WI38 (cell line): ENCODE results near the gene CPNE5.

Experiments used
- H3K4me3 ChIP-seq: 2 replicates; pipeline ENCODE4 v1.5.1; 2011; ENCODE audit warnings: low read depth, mild to moderate bottlenecking, control low read depth, low read length
- TF ChIP-seq, protein P1 (sequence below): IDR thresholded peaks from 2 replicates; pipeline ENCODE4 v1.5.1; 2012; ENCODE audit warnings: low read depth, mild to moderate bottlenecking, control low read depth, low read length

The CPNE5 gene

DNA sequence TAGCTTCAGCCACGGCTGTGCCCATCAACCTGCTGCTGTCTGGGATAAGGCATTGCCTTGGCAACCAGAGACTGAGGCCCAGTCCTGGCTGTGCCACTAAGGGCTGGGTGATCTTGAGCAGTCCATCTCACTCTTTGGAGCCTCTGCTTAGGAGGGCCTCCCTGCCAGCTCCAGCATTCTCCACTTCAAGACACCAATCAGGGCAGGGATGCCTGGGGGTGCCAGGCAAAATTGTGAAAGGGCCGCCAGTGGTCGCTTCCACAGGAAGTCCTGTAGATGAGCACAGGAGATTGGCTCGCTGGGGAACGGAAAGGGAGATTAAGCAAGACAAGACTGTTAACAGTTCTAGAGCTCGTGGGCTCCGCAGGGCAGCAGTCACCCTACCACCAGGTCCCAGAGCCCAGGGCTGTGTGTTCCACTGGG, 141.8 kb downstream of the CPNE5 start, which contains the start of gene RAB44:
Gene RAB44 (plus strand): TSS at position 346 of the 423 bp plus-strand sequence. CDS start 6,410 bp downstream, outside the sequence.
- no peak within 1 kb of the TSS for H3K4me3 ChIP-seq
- TF ChIP-seq, protein P1, sequence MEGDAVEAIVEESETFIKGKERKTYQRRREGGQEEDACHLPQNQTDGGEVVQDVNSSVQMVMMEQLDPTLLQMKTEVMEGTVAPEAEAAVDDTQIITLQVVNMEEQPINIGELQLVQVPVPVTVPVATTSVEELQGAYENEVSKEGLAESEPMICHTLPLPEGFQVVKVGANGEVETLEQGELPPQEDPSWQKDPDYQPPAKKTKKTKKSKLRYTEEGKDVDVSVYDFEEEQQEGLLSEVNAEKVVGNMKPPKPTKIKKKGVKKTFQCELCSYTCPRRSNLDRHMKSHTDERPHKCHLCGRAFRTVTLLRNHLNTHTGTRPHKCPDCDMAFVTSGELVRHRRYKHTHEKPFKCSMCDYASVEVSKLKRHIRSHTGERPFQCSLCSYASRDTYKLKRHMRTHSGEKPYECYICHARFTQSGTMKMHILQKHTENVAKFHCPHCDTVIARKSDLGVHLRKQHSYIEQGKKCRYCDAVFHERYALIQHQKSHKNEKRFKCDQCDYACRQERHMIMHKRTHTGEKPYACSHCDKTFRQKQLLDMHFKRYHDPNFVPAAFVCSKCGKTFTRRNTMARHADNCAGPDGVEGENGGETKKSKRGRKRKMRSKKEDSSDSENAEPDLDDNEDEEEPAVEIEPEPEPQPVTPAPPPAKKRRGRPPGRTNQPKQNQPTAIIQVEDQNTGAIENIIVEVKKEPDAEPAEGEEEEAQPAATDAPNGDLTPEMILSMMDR = no peak

DNA sequence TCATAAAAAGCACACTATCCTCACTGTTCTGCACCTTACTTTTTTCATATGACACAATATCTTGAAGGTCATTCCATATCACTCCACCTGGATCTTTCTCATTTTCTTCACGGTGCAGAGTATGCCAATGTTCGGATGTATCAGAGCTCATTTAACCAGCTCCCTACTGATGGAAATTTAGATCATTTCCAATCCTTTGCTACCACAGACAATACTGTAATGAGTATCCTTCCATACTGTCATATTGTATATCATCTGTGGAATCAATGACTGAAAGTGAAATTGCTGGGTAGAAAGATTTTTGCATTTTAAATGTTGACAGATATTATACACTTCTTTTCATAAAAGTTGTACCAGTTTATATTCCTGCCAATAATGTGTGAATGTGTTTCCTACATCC, 143.8 kb downstream of the CPNE5 start:
- TF ChIP-seq, protein P1 = no peak

DNA sequence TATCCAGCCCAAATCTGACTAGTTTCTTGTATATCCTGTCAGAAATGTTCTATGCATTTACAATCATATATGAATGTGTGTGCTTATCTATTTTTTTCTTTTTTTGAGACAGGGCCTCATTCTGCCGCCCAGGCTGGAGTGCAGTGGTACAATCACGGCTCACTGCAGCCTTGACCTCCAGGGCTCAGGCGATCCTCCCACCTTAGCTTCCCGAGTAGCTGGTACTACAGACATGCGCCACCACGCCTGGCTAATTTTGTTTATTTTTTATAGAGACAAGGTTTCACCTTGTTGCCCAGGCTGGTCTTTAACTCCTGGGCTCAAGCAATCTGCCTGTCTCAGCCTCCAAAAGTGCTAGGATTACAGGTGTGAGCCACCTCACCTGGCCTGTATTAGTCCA, 144.6 kb downstream of the CPNE5 start:
- no peak overlapping the region for H3K4me3 ChIP-seq
- TF ChIP-seq, protein P1 = no peak

More for the DNA sequence above, 143.8 kb downstream of the CPNE5 start:
- no peak overlapping the region for H3K4me3 ChIP-seq

DNA sequence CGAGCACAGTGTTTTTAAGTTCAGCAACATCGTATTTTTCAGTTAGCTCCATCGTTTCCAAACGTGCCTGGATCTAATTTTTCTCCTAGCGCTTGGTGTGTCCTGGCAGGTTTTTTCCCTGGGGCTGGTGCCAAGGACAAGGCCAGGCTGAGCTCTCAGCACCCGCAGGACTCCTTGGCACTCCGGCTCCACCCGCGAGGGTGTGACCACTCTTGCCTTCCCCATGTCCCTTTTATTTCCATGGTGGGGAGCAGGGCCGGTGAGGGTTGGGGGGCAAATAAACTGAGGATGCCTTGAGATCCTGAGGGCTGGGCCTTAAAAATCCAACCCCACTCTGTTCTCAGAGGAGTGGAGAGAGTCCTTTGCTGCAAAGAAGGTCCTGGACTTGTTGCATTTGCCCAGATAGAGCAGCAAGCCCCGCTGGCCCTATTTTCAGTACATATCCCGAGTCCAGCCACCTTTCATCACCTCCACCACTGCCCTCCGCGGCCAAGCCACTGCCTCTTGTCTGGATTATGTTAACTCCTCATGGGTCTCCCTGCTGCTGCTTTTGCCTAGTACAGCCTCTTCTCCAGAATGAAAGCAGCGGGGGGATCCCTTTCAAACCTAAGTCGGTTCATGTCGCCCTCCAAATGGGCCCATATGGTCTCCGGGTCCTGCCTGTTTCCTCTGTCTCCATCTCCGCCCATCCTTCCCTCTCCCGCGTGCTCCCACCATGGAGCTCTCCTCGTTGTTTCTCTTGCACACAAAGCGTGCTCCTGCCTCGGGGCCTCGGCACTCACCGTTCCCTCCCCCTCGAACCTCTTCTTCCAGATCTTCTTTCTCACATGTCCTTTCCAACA, 146.2 kb downstream of the CPNE5 start:
- H3K4me3 ChIP-seq = no peak overlapping the region
- TF ChIP-seq, protein P1 = no peak

DNA sequence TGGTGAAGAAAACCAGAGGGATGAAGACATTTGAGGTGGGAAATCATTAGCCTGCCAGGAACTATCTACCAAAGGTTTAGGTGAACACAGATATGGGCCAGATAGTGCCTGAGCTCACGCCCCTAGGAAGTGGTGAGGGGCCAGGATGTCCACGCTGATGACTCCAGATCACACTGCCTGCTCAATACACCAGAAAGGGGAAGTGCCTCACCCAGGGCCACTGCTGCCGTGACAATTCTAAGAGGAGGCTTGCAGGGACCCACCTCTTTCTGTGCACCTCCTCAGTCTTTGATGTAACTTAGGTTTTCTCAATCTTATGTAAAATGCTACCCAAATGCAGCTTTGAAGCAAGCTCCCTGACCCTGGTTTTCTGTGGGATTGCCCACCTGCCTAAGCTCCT, 147.0 kb downstream of the CPNE5 start:
- no peak overlapping the region for H3K4me3 ChIP-seq
- TF ChIP-seq, protein P1 = no peak

DNA sequence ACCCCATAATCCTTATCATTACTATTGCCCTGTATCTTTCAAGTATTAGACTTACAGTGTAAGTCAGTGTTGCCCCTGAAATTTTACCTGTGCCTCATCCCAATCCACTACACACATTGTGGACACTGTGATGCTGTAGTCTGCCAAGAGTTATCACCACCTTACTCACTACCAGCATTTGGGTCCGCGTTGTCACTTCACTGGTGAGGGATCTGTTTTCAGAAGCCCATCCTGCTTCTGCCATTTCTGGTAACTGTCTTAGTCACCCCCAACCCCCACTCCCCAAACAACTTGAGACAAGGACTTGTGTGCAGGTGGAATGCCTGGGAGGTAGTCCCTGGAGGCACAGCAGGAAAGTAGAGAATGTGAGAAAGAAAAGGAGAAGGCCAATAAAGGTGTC, 147.6 kb downstream of the CPNE5 start:
- no peak overlapping the region for H3K4me3 ChIP-seq
- TF ChIP-seq, protein P1 = no peak

DNA sequence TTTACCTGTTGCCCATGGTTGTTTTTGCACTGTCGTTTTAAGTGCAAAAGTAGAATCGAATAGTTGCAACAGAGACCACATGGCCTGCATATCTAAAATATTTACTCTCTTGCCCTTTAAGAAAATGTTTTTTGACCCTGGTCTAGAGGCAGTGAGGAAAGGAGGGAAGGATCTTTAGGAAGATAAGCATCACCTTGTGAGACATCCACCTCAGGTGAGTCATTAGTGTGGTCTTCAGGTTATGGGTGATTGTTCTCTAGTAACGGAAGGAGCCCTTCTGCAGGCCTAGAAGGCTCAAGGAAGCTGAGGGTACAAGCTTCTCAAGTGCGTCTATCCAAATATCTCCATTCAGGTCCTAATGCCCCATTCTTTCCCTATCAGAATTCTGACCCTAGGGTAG, 148.2 kb downstream of the CPNE5 start:
- TF ChIP-seq, protein P1 = no peak

More for the DNA sequence above, 148.2 kb downstream of the CPNE5 start:
- no peak overlapping the region for H3K4me3 ChIP-seq
